Measurements from ENCODE around the gene PDE11A. TPM values are rescaled to one million over a fixed set of nuclear protein-coding genes. Genes with fewer than 3 reads are reported as not detected.

The PDE11A gene
- total RNA-seq, 4 donors from 2014 or later, result 0.12 TPM; not detected in 3

DNA sequence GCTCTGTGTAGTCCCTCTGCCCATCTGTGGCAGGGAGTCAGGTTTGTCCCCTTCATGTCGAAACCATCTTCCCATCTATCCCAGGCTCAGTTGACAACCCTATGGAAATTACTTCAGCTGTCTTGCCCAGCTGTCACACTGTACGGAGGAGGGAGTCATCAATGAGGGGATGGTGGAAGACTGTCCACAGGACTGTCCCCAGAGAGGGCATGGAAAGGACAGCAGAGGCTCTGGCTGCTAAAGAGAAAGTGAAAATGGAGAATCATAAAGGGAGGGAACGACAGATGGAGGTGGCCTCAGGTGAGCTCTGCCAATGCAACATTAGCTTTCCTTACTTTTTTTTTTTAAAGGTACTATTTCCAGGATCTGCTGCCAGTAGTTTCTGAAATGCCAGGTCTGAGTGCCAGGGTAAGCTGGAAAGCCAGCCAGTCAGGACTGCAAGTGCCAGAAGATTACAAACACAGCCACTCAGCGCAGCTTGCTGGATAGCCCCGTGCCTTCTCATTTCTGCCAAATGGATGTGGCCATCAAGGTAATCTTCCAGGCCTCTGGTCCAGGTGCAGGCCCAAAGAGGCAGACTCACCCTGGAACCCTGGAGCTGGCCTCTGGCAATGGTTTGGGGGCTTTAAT, 487.2 kb downstream of the PDE11A start:
- Histone ChIP-seq H3K9me3 (no peaks in the 10 kb centered on the region), H3K4me3 (peak overlapping the region in 1 of 4 donors; percentile 3), H3K36me3 (no peaks in the 10 kb centered on the region), H3K27ac (no peak overlapping the region), H3K4me1 (no peaks in the 10 kb centered on the region), H3K27me3 (no peaks in the 10 kb centered on the region)
- intact Hi-C loops (cut with DNase I), result no loop called here
- 51 to 62% methylated on average over 4 to 5 of the region's 5 CpGs for WGBS, 2 donors
- no peak for DNase-seq
- TF ChIP-seq, protein P1, sequence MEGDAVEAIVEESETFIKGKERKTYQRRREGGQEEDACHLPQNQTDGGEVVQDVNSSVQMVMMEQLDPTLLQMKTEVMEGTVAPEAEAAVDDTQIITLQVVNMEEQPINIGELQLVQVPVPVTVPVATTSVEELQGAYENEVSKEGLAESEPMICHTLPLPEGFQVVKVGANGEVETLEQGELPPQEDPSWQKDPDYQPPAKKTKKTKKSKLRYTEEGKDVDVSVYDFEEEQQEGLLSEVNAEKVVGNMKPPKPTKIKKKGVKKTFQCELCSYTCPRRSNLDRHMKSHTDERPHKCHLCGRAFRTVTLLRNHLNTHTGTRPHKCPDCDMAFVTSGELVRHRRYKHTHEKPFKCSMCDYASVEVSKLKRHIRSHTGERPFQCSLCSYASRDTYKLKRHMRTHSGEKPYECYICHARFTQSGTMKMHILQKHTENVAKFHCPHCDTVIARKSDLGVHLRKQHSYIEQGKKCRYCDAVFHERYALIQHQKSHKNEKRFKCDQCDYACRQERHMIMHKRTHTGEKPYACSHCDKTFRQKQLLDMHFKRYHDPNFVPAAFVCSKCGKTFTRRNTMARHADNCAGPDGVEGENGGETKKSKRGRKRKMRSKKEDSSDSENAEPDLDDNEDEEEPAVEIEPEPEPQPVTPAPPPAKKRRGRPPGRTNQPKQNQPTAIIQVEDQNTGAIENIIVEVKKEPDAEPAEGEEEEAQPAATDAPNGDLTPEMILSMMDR (IDR thresholded peaks at IDR 0.05), result no peak
- TF ChIP-seq POLR2A (IDR thresholded peaks at IDR 0.05), result no peak

DNA sequence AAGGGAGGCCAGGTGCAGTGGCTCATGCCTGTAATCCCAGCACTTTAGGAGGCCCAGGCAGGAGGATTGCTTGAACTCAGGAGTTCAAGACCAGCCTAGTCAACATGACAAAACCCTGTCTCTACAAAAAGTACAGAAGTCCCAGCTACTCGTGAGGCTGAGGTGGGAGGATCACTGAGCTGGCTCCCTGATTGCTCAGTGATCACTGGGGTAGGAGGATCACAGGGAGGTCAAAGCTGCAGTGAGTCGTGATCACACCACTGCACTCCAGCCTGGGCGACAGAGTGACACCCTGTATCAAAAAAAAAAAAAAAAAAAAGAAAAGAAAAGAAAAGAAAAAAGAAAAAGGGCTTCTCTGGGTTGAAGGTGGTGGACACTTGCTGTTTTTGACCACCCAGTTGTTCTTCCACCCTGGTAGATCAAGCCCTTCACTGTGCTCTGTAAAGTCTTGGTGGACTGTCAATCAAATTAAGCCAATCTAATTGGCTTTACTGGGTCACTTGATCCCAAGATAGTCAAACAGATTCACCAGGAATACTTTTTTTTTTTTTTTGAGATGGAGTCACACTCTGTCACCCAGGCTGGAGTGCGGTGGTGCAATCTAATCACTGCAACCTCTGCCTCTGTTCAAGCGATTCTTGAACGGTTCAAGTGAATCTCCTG, 488.4 kb downstream of the PDE11A start:
- intact Hi-C loops (cut with DNase I), result no loop called here
- H3K4me1 ChIP-seq, result no peaks in the 10 kb centered on the region
- H3K27me3 ChIP-seq, result no peaks in the 10 kb centered on the region
- H3K9me3 ChIP-seq, result no peaks in the 10 kb centered on the region
- H3K4me3 ChIP-seq, result no peak overlapping the region
- DNase-seq, result no peak
- TF ChIP-seq POLR2A (IDR thresholded peaks at IDR 0.05), result no peak
- TF ChIP-seq, protein P1 (IDR thresholded peaks at IDR 0.05), result no peak
- WGBS, 2 donors, result 84 to 87% methylated on average over 3 to 5 of the region's 6 CpGs
- H3K27ac ChIP-seq, result no peak overlapping the region
- H3K36me3 ChIP-seq, result no peaks in the 10 kb centered on the region

DNA sequence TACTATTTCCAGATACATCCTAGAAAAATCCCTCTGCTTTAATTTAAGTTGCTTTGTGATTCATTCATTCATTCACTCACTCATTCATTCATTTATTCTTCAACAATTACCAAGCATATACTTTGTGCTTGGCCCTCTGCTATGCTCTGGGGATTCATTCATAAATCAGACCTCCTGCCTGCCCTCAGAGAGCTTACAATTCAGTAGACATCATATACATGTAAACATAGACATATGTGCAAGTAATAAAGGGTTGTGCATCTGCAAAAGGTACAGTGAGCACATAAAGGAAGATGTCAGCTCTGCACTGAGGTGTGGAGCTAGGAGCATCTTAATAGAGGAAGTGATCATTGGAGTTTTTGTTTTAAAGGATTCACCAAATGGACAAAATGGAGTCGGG, 490.6 kb downstream of the PDE11A start:
- WGBS, 2 donors, result 90 to 94% methylated on average over 1 of the region's 1 CpG
- Histone ChIP-seq H3K36me3 (no peaks in the 10 kb centered on the region), H3K4me3 (no peak overlapping the region), H3K4me1 (no peaks in the 10 kb centered on the region), H3K27me3 (no peaks in the 10 kb centered on the region), H3K27ac (no peak overlapping the region), H3K9me3 (no peaks in the 10 kb centered on the region)
- intact Hi-C loops (cut with DNase I), result no loop called here
- TF ChIP-seq, protein P1 (IDR thresholded peaks at IDR 0.05), result no peak
- no peak for TF ChIP-seq POLR2A (IDR thresholded peaks at IDR 0.05)
- DNase-seq, result no peak

DNA sequence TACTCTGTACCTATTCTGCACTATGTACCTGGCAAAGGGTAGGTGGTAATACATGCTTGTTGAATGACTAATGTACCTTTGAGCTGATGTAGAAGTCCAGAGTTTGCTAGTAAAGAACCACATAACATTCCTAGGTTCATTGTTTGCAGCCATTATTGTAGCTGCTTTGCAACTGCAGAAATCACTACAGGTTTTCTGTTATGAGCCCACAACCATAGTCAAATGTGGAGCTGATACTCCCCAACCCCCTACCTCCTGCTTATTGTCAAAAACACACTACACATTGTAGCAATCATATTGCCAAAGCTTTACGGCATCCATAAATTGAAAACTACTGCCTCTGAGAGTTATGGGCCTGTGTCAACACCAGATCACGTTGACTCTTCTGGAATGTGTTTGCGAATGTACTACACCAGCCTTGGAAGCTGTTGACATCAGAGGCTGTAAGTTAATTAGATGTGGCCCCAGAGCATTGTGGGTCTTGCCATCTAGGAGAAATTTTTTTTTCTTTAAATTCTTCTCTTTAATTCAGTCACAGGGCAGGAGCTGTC, 493.0 kb downstream of the PDE11A start:
- Histone ChIP-seq H3K4me3 (no peak overlapping the region), H3K36me3 (no peaks in the 10 kb centered on the region), H3K27me3 (no peaks in the 10 kb centered on the region), H3K9me3 (no peaks in the 10 kb centered on the region), H3K4me1 (no peaks in the 10 kb centered on the region), H3K27ac (no peak overlapping the region)
- 79 to 84% methylated on average over 3 of the region's 3 CpGs for WGBS, 2 donors
- no peak for DNase-seq
- intact Hi-C loops (cut with DNase I), result no loop called here
- TF ChIP-seq, protein P1 (IDR thresholded peaks at IDR 0.05), result no peak
- TF ChIP-seq POLR2A (IDR thresholded peaks at IDR 0.05), result no peak

DNA sequence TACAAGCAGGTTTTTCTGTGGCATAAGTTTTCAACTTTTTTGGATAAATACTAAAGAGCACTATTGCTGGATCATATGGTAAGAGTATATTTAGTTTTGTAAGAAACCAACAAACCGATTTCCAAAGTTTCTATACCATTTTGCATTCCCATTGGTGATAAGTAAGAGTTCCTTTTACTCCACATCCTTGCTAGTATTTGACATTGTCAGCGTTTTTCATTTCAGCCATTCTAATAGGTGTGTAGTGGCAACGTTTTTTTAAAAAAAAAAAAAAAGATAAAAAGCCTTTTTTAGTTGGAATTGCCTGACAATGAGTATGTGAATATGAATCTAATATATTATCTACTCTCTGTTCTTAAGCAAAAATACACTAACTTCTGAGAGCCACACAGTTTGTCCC, 494.1 kb downstream of the PDE11A start:
- no peak for TF ChIP-seq POLR2A (IDR thresholded peaks at IDR 0.05)
- TF ChIP-seq, protein P1 (IDR thresholded peaks at IDR 0.05), result no peak
- 75 to 89% methylated on average over 3 of the region's 3 CpGs for WGBS, 2 donors
- intact Hi-C loops (cut with DNase I), result no loop called here
- Histone ChIP-seq H3K4me1 (no peaks in the 10 kb centered on the region), H3K4me3 (no peak overlapping the region), H3K9me3 (no peaks in the 10 kb centered on the region), H3K27ac (no peak overlapping the region), H3K27me3 (no peaks in the 10 kb centered on the region), H3K36me3 (no peaks in the 10 kb centered on the region)
- no peak for DNase-seq

Measured in esophagus squamous epithelium (tissue), 5 donors.